Measurements from ENCODE around the gene RIN1. TPM values are rescaled to one million over a fixed set of nuclear protein-coding genes. Genes with fewer than 3 reads are reported as not detected.

RIN1 gene
- total and polyA plus RNA-seq, 2 of the 13 experiments (the other 11 are each of a cell fraction or from before 2014, with no cell fraction given), result 2.4 to 4.1 TPM

- no peak for TF ChIP-seq TFDP1 (CRISPR knock-in tag; IDR thresholded peaks at IDR 0.05; ENCODE audit: borderline replicate concordance)
- no peak for TF ChIP-seq ZFP62 (CRISPR knock-in tag; IDR thresholded peaks at IDR 0.05)
- TF ChIP-seq RAD21 (CRISPR knock-in tag; IDR thresholded peaks at IDR 0.05), result no peak
- TF ChIP-seq ZNF740 (CRISPR knock-in tag; IDR thresholded peaks at IDR 0.05), result no peak; the same call in 1 of the 2 replicates
- TF ChIP-seq FOXP4 (CRISPR knock-in tag; IDR thresholded peaks at IDR 0.05), result no peak
- TF ChIP-seq PREB (CRISPR knock-in tag; IDR thresholded peaks at IDR 0.05), result no peak
- peak; percentile 20 for TF ChIP-seq ZFP91 (CRISPR knock-in tag; IDR thresholded peaks at IDR 0.05; ENCODE audit: borderline replicate concordance)
- no peak for TF ChIP-seq ZKSCAN5 (CRISPR knock-in tag; IDR thresholded peaks at IDR 0.05)
- TF ChIP-seq MLLT10 (CRISPR knock-in tag; IDR thresholded peaks at IDR 0.05), result no peak
- no peak for TF ChIP-seq GATAD2A (CRISPR knock-in tag; IDR thresholded peaks at IDR 0.05)
- no peak for TF ChIP-seq ESRRA (CRISPR knock-in tag; IDR thresholded peaks at IDR 0.05; ENCODE audit: low read depth)
- TF ChIP-seq RFXAP (CRISPR knock-in tag; IDR thresholded peaks at IDR 0.05; ENCODE audit: borderline replicate concordance), result peak; percentile 47; the same call in 1 of the 2 replicates
- TF ChIP-seq KLF12 (CRISPR knock-in tag; IDR thresholded peaks at IDR 0.05; ENCODE audit: borderline replicate concordance), result 0 out of 2 replicates have a peak, but pooled peaks have one; percentile 59
- TF ChIP-seq TGIF2 (CRISPR knock-in tag; IDR thresholded peaks at IDR 0.05), result no peak
- TF ChIP-seq PLRG1 (conservative IDR thresholded peaks at IDR 0.05), result no peak
- no peak for TF ChIP-seq ZBTB3 (CRISPR knock-in tag; IDR thresholded peaks at IDR 0.05; ENCODE audit: borderline replicate concordance, low read depth)
- no peak for TF ChIP-seq ZEB1 (IDR thresholded peaks at IDR 0.05; ENCODE audit: insufficient replicate concordance, low read depth)
- no peak for TF ChIP-seq THAP11 (CRISPR knock-in tag; IDR thresholded peaks at IDR 0.05)
- no peak for TF ChIP-seq DBP (CRISPR knock-in tag; IDR thresholded peaks at IDR 0.05; ENCODE audit: not compliant biosample characterization)
- no peak for TF ChIP-seq NRL (CRISPR knock-in tag; IDR thresholded peaks at IDR 0.05; ENCODE audit: borderline replicate concordance)
- TF ChIP-seq KDM1A (CRISPR knock-in tag; IDR thresholded peaks at IDR 0.05), result no peak
- no peak for TF ChIP-seq SOX6 (IDR thresholded peaks at IDR 0.05)
- no peak; the same call in 1 of the 2 replicates for TF ChIP-seq SOX6 (CRISPR knock-in tag; IDR thresholded peaks at IDR 0.05)
- no peak for TF ChIP-seq ZSCAN29 (CRISPR knock-in tag; conservative IDR thresholded peaks at IDR 0.05)
These were observed 10.5 kb upstream of the RIN1 start (continued) for GRCh38 chr11:66346476-66347424.

Data from HepG2 (cell line).